ENCODE data around the gene C9orf153. TPM values are rescaled to one million over a fixed set of nuclear protein-coding genes. Genes with fewer than 3 reads are reported as not detected.

Gene C9orf153
- total RNA-seq (10 to 100 TPM in 1 of 2 donors, 1 to 10 TPM in 1; 5.0 to 10.2 TPM), polyA plus RNA-seq (ENCODE audit: insufficient read depth, low read depth, low replicate concordance) (24.4 TPM)
- long read RNA-seq, donor 1 = 0 reads
- long read RNA-seq, donor 2 = 0 reads

- H3K4me3 ChIP-seq = no peak within 1 kb of the TSS
- intact Hi-C loops (cut with DNase I; ENCODE audit: low total_unique reads) = no loop called here
- no peak for DNase-seq
- WGBS, 2 donors = 81 to 87% methylated on average over 8 of the region's 8 CpGs
- no peak within 1 kb of the TSS for H3K27ac ChIP-seq
- TF ChIP-seq CTCF (IDR thresholded peaks at IDR 0.05) (no peak), POLR2A (IDR thresholded peaks at IDR 0.05) (no peak)
- no peaks in the 10 kb centered on the region for H3K9me3 ChIP-seq
- H3K27me3 ChIP-seq = no peaks in the 10 kb centered on the region
- H3K4me1 ChIP-seq = no peaks in the 10 kb centered on the region
- H3K36me3 ChIP-seq (ENCODE audit: low read depth, missing control alignments) = no peaks in the 10 kb centered on the region
Measured at GRCh38 chr9:86259557-86259956, at the start of gene C9orf153. C9orf153 (minus strand) TSS chr9:86259657; CDS start chr9:86229603, 30,054 bp downstream.

- WGBS, 2 donors = 83 to 91% methylated on average over 1 of the region's 1 CpG
- no peak overlapping the region for H3K4me3 ChIP-seq
- no peaks in the 10 kb centered on the region for H3K27me3 ChIP-seq
- H3K27ac ChIP-seq = no peak overlapping the region
- TF ChIP-seq CTCF (IDR thresholded peaks at IDR 0.05) (no peak), POLR2A (IDR thresholded peaks at IDR 0.05) (no peak)
- intact Hi-C loops (cut with DNase I; ENCODE audit: low total_unique reads) = no loop called here
- no peaks in the 10 kb centered on the region for H3K36me3 ChIP-seq (ENCODE audit: low read depth, missing control alignments)
- H3K4me1 ChIP-seq = no peaks in the 10 kb centered on the region
- DNase-seq = no peak
- no peaks in the 10 kb centered on the region for H3K9me3 ChIP-seq
Measured at GRCh38 chr9:86308687-86309086, 49.2 kb upstream of the C9orf153 start.

GRCh38 chr9:86304236-86304730 is 44.8 kb upstream of the C9orf153 start:
- WGBS, 2 donors = 47 to 48% methylated on average over 3 of the region's 3 CpGs
- intact Hi-C loops (cut with DNase I; ENCODE audit: low total_unique reads) = no loop called here
- TF ChIP-seq POLR2A (IDR thresholded peaks at IDR 0.05) = no peak
- Histone ChIP-seq H3K27ac (no peak overlapping the region), H3K36me3 (ENCODE audit: low read depth, missing control alignments) (no peaks in the 10 kb centered on the region), H3K9me3 (no peaks in the 10 kb centered on the region), H3K27me3 (no peaks in the 10 kb centered on the region), H3K4me1 (no peaks in the 10 kb centered on the region), H3K4me3 (no peak overlapping the region)
- DNase-seq = no peak

- WGBS, 2 donors = 71 to 73% methylated on average over 4 of the region's 4 CpGs
- H3K4me3 ChIP-seq = no peak overlapping the region
- H3K9me3 ChIP-seq = no peaks in the 10 kb centered on the region
- TF ChIP-seq CTCF (IDR thresholded peaks at IDR 0.05) = no peak
- no peak for TF ChIP-seq POLR2A (IDR thresholded peaks at IDR 0.05)
- intact Hi-C loops (cut with DNase I; ENCODE audit: low total_unique reads) = no loop called here
- no peak for DNase-seq
- no peaks in the 10 kb centered on the region for H3K27me3 ChIP-seq
- no peaks in the 10 kb centered on the region for H3K36me3 ChIP-seq (ENCODE audit: low read depth, missing control alignments)
- H3K27ac ChIP-seq = no peak overlapping the region
- no peaks in the 10 kb centered on the region for H3K4me1 ChIP-seq
Measured at GRCh38 chr9:86303316-86303975, 44.0 kb upstream of the C9orf153 start.

- Histone ChIP-seq H3K27me3 (no peaks in the 10 kb centered on the region), H3K4me1 (no peaks in the 10 kb centered on the region), H3K36me3 (ENCODE audit: low read depth, missing control alignments) (no peaks in the 10 kb centered on the region), H3K4me3 (no peak overlapping the region), H3K27ac (no peak overlapping the region), H3K9me3 (no peaks in the 10 kb centered on the region)
- DNase-seq = no peak
- TF ChIP-seq CTCF (IDR thresholded peaks at IDR 0.05) (no peak), POLR2A (IDR thresholded peaks at IDR 0.05) (no peak)
- WGBS, 2 donors = 72 to 83% methylated on average over 1 of the region's 1 CpG
- intact Hi-C loops (cut with DNase I; ENCODE audit: low total_unique reads) = no loop called here
Measured at GRCh38 chr9:86301686-86302085, 42.2 kb upstream of the C9orf153 start.

All from testis (tissue), 5 donors.